Activated CD8-positive, alpha-beta memory T cell treated with anti-CD3 and anti-CD28 coated beads for 36 hours (primary cell): ENCODE data around the gene LIN7B. TPM values are rescaled to one million over a fixed set of nuclear protein-coding genes. Genes with fewer than 3 reads are reported as not detected.

Experiments used
- total RNA-seq, 2 experiments: library from RNA; stranded (reverse); gene quantifications; one replicate each; pipeline ENCODE4 v1.2.3, GENCODE V29; 2021

LIN7B gene
- total RNA-seq, 2 experiments from 2014 or later = 4.7 to 4.9 TPM

Other genes starting within 250 kb of the LIN7B start
- 1 to 10 TPM; 4.8 to 5.5 TPM for gene PLEKHA4, start 245.8 kb upstream of the LIN7B start, total RNA-seq
- 10 to 100 TPM; 31.4 to 31.9 TPM for gene PPP1R15A, start 241.9 kb upstream of the LIN7B start, total RNA-seq
- gene TULP2, start 215.6 kb upstream of the LIN7B start, total RNA-seq = not detected
- 10 to 100 TPM; 89.2 to 89.5 TPM for gene NUCB1, start 214.1 kb upstream of the LIN7B start, total RNA-seq
- under 1 TPM; 0.32 to 0.67 TPM for gene DHDH, start 180.7 kb upstream of the LIN7B start, total RNA-seq
- 100 to 1,000 TPM; 272 to 279 TPM for gene BAX, start 159.5 kb upstream of the LIN7B start, total RNA-seq
- gene FTL, start 149.1 kb upstream of the LIN7B start, total RNA-seq = 1,000 to 10,000 TPM; 1,469 to 1,496 TPM
- gene GYS1, start 121.1 kb upstream of the LIN7B start, total RNA-seq = 10 to 100 TPM; 50.8 to 54.7 TPM
- 100 to 1,000 TPM; 173 to 175 TPM for gene RUVBL2, start 120.5 kb upstream of the LIN7B start, total RNA-seq
- not detected for gene LHB, start 97.3 kb upstream of the LIN7B start, total RNA-seq
- gene CGB3, start 90.0 kb upstream of the LIN7B start, total RNA-seq = not detected
- not detected for gene CGB2, start 82.5 kb upstream of the LIN7B start, total RNA-seq
- not detected for gene CGB1, start 77.5 kb upstream of the LIN7B start, total RNA-seq
- gene CGB5, start 70.5 kb upstream of the LIN7B start, total RNA-seq = not detected
- not detected for gene CGB8, start 65.3 kb upstream of the LIN7B start, total RNA-seq
- not detected for gene CGB7, start 56.6 kb upstream of the LIN7B start, total RNA-seq
- gene NTF4, start 49.6 kb upstream of the LIN7B start, total RNA-seq = not detected
- not detected for gene KCNA7, start 41.7 kb upstream of the LIN7B start, total RNA-seq
- 100 to 1,000 TPM; 201 TPM for gene SNRNP70, start 28.9 kb upstream of the LIN7B start, total RNA-seq
- 1 to 10 TPM; 1.0 to 1.4 TPM for gene C19orf73, start 4.8 kb downstream of the LIN7B start, total RNA-seq
- gene PPFIA3, start 5.2 kb downstream of the LIN7B start, total RNA-seq = 1 to 10 TPM; 3.9 to 4.7 TPM
- gene HRC, start 41.0 kb downstream of the LIN7B start, total RNA-seq = not detected
- gene TRPM4, start 43.4 kb downstream of the LIN7B start, total RNA-seq = under 1 TPM in 1 of 2 experiments, not detected in 1; 0.13 TPM
- under 1 TPM; 0.57 to 0.95 TPM for gene SLC6A16, start 210.8 kb downstream of the LIN7B start, total RNA-seq
- 100 to 1,000 TPM; 101 to 102 TPM for gene CD37, start 221.0 kb downstream of the LIN7B start, total RNA-seq
- gene TEAD2, start 248.0 kb downstream of the LIN7B start, total RNA-seq = not detected
- not detected for gene DKKL1, start 249.5 kb downstream of the LIN7B start, total RNA-seq